ENCODE data around the gene RPSA.
"Not testable (repeated sequence)": the region's sequence is repeated elsewhere in the genome, so short reads cannot be mapped to it uniquely, and the experiment has no call there.

The RPSA gene

DNA sequence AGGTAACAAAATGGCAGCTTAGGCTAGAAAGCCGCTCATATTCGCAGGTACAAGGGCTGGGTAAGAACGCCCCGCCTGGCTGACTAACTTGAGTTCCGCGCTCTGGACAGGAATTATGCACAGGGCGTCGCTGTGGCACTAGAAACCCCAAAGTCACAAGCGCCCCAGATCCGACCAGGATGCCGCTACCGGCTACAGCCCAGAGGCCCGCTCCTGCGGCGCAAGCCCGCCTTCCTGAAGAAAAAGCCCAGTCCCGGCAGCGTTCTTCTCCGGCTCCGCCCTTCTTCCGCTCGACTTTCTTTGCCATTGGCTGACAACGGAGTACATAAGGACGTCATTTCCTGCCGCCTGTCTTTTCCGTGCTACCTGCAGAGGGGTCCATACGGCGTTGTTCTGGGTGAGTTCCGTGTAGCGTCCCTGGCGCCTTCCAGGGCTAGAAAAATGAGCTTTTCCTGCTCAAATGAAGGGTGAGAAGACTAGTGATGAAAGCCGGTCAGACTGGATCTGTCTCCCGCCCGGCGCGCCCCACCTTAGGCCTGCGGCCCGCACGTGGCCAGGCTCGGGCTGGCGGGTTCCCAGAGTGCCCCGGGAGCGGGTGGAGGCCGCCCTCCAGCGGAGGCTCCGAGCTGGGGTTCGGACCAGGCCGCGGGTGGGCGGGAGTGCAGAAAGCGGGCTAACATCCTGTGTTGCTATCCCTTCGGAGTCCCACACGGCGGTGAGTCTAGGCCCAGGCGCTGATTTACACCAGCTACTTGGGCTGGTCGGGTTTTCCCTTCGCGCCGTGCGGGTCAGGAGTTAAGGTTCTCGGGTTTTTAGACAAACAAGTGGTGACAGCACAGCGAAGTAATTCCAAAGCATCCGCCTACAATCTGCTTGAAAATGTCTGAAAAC is at the start of gene RPSA:
RPSA (plus strand) TSS at position 353 of the 891 bp plus-strand sequence. CDS start 934 bp downstream, outside the sequence.
- peak; percentile 78 to 94 (median 87) for DNase-seq (ENCODE audit: low read depth in 3 of 3)

DNA sequence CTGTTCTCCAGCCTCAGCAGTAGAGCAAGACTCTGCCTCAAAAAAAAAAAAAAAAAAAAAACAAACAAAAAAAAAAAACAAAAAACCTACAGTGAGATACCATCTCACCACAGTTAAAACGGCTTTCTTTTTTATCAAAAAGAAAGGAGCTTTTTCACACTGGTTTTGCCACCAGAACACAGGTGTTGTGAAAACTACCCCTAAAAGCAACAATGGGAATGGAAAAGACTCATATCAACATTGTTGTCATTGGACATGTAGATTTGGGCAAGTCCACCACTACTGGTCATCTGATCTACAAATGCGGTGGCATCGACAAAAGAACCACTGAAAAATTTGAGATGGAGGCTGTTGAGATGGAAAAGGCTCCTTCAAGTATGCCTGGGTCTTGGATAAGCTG is 48.2 kb upstream of the RPSA start:
- DNase-seq (ENCODE audit: low read depth in 3 of 3) = no peak

- DNase-seq (ENCODE audit: low read depth in 3 of 3) = no peak
These were observed 45.1 kb upstream of the RPSA start for GRCh38 chr3:39361252-39361927.

DNA sequence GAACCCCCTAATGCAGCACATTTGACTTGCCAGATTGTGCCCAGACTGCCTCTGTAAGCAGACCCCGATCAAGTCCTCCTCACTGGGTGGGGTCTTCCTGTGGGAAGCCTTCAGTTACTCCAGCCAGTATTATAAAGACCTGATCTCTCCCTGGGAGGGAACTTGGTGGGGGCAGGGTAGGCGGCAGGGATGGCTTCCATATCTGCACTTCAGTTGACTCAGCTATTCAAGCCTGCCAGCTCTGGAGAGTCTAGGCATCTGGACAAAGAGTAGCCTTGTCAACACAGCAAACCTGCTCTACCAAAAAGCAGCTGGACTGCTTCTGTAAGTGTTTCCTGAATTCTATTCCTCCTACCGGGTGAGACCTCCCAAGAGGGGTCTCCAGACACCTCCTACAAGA is 44.3 kb upstream of the RPSA start:
- DNase-seq (ENCODE audit: low read depth in 3 of 3) = no peak

- no peak for DNase-seq (ENCODE audit: low read depth in 3 of 3)
These were observed 43.7 kb upstream of the RPSA start for GRCh38 chr3:39362812-39363211.

DNA sequence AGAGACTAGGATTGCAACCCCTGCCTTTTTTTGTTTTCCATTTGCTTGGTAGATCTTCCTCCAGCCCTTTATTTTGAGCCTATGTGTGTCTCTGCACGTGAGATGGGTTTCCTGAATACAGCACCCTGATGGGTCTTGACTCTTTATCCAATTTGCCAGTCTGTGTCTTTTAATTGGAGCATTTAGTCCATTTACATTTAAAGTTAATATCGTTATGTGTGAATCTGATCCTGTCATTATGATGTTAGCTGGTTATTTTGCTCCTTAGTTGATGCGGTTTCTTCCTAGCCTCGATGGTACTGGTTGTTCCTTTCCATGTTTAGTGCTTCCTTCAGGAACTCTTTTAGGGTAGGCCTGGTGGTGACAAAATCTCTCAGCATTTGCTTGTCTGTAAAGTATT is 36.1 kb upstream of the RPSA start:
- not testable (repeated sequence) for DNase-seq (ENCODE audit: low read depth in 3 of 3)

DNA sequence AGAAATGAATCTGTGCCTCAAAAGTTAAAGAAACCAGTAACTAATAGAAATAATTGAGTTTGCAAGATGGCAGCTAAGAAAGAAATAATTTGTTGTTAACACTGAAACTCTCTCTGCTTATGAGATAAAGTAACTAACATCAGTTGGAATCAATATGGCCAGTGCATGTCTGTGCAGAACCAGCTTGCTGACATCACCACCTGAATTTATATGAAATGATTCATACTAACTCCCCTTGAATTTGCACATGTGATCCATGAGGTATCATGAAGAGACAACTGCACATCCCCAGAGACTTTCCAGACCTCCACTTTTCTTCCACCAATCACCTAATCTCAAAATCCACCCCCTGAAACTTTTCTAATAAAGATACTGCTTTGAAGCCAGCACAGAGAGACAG is 33.7 kb upstream of the RPSA start:
- DNase-seq (ENCODE audit: low read depth in 3 of 3) = no peak

DNA sequence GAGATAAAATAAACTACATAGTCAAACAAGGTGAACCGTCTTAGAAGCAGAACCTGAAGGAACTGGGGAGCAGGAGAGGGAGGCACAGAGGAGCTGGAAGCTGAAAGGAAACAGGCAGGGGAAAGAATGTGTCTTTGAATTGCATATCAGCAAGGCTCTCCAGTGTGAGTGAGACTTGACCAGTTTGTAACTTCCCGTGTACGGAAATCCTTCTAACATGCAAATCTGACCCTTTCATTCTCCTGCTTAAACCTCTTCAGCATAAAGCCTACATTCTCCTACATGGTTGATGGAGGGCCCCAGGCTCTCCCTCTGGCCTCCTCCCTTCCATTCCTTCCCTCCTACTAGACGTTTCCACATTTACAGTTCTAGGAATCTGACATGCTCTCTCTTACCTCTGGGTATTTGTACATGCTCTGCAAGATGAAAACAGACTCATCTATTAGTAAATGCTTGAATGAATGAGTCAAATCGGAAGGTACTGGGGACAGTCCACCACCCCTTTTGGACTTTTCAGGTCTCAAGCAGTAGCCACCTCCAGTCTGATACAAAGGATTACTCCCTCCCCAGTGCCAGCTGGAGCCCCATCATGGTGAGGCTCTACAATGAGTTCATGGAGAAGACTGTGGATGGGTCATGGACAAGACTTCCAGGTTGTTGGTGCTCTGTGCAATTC is 29.4 kb upstream of the RPSA start:
- no peak for DNase-seq (ENCODE audit: low read depth in 3 of 3)

DNA sequence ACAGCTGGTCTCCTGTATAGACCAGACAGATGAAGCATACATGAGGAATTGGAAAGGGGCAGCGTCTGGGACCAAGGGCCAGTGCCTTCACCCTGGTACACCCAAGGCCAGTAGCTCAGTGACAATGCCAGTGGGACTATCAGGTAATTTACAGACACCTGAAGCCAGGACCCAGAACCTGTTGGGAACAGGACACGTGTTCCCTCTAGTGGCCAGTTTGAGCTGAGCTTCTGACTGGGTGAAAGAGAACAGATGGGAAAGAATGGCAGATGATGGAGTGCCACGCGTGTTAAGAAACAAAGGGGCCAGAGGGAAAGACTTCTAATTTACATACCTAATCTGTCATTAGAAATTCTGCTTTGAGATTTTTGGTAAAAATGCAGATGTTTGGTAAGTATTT is 28.4 kb upstream of the RPSA start:
- peak in 2 of 3 experiments; percentile 31 to 39 for DNase-seq (ENCODE audit: low read depth in 3 of 3)

DNA sequence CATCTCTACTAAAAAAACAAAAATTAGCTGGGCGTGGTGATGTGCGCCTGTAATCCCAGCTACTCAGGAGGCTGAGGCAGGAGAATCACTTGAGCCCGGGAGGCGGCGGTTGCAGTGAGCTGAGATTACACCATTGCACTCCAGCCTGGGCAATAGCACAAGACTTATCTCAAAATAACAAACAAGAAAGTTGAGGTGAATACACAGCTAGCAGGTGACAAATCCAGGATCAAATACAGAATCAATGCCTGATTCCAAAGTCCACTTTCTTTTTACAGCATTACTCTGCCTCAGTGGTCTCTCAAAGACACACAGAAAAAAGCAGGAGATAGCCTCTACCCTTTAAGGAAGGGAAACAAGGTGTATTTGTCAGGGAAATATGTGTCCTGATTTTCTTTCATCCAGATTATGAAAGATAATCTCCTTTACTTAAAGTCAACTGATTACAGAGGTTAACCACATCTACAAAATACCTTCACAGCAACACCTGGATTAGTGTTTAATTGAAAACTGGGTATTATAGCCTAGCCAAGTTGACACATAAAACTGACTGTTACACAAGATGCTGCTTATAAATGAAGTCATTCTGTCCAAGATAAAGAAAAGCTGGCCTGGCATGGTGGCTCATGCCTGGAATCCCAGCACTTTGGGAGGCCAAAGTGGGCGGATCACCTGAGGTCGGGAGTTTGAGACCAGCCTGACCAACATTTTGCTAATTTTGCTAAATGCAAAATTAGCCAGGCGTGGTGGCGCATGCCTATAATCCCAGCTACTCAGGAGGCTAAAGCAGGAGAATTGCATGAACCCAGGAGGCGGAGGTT is 27.4 kb upstream of the RPSA start:
- DNase-seq (ENCODE audit: low read depth in 3 of 3) = no peak

- no peak for DNase-seq (ENCODE audit: low read depth in 3 of 3)
These were observed 26.8 kb upstream of the RPSA start for GRCh38 chr3:39379778-39380155.

GRCh38 chr3:39381432-39381831 is 25.1 kb upstream of the RPSA start:
- no peak for DNase-seq (ENCODE audit: low read depth in 3 of 3)

DNA sequence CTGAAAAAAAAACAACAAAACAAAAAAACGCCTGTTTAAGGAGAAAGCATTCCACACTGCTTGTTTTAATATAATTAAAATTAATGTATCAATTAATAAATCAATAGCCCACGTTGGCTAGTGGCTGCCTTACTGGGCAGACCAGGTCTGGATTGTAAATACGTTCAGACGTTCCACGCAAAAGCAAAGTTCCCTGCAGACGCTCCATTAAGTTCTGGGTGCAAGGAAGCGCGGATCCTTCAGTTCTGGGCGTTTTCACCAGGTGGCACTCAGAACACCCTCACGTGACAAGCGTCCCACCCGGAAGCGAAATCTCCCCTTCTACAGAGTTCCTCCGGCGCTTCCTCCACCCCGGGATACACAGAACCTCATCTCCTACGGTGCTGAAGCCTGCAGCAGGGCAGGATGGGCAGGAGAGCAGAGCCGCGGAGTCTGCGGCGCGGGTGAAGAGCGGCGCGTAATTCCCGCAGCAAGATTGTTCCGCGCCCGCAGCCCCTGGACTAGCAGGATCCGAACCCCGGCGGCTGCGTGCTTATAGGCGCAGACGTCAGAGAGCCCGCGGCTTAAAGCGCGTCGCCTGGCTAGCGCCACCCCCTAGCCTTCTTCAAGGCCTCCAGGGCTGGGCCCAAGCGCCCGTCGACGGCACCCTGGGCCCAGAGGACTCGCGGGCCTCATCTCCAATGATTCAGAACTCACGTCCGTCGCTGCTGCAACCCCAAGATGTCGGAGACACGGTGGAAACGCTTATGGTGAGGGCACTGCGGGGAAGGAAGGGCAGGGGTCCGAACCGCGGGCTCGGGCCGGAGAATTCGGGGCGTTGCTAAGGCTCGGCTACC is 23.3 kb upstream of the RPSA start, which contains the start of gene SLC25A38:
SLC25A38 (plus strand) TSS at position 326 of the 836 bp plus-strand sequence; CDS start at position 681, 355 bp downstream.
- DNase-seq (ENCODE audit: low read depth in 3 of 3) = peak; percentile 58 to 66 (median 63)

DNA sequence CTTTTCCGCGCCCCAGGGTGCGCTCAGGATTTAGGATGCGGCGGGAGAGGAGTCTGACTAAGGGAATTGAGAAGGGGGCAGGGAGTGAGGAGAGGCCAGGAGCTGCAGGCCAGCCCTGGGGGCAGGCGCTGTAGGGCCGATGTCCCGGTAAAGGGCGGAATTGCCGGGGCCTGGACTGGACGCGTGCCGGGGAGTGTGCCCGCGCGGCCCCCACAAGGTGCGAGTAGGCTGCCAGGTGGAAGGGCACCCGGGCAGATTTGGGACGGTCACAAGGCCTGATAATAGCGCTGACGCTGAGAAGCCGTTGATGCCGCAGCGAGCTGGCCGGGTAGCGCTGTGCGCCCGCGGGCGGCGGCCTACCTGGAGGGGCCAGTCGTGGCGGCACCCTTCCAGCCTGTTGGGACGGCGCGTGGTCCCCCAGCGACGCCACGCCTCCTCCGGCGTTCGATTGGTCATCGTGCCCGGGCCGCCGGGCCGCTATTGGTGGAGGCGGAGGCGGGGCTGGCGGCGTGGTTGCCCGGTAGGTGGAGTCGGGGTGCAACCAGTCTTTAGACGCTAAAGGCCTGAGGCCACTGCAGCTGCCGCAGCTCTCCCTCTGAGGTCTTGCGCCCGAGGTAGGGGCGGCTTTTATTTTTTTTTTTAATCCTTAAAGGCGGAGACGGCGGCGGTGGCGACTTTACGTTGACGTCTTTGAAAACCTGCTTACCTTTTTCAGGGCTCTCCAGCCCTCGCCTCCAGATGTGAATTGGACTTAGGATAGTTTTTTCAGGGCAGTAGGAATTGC is 22.4 kb upstream of the RPSA start:
- DNase-seq (ENCODE audit: low read depth in 3 of 3) = peak; percentile 89 to 95 (median 89)

- no peak for DNase-seq (ENCODE audit: low read depth in 3 of 3)
These were observed 21.9 kb upstream of the RPSA start for GRCh38 chr3:39384665-39385000.

- no peak for DNase-seq (ENCODE audit: low read depth in 3 of 3)
These were observed 20.9 kb upstream of the RPSA start for GRCh38 chr3:39385456-39386090.

DNA sequence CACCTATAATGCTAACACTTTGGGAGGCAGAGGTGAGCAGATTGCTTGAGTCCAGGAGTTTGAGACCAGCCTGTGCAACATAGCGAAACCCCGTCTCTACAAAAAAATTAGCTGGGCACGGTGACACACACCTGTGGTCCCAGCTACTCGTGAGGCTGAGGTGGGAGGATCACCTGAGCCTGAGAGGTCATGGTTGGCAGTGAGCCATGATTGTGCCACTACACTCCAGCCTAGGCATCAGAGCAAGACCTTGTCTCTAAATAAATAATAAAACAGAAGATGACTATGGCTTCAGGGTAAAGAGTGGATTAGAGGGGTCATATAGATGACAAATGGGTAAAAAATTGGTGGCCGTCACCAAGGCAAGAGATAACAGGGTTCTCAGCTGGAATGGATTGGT is 20.2 kb upstream of the RPSA start:
- no peak for DNase-seq (ENCODE audit: low read depth in 3 of 3)

DNA sequence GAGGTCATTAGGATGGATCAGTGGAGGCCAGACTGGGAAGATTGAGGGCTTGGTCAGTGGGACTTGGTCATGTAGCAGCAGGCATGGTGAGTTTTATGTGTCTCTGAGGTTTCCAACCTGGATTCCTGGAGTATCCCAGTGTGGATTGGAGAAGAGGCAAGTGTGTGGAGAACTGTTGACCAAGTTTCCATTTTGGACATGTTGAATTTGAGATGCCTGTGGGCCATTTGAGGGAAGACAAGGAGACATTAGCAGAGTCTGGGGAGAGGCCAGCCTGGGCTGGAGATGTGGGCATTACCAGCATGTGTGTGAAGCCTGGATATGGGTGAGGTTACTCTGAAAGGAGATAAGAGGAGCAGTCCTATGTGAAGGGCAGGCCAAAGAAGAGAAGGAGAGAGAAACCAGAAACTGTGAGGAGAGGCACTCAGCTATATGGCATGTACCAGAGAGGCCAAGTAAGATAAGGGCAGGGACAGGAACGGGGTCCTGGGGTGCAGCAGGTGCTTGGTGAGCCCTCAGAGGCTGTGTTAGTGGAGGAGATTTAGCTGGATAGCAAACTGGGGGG is 19.0 kb upstream of the RPSA start:
- no peak for DNase-seq (ENCODE audit: low read depth in 3 of 3)

DNA sequence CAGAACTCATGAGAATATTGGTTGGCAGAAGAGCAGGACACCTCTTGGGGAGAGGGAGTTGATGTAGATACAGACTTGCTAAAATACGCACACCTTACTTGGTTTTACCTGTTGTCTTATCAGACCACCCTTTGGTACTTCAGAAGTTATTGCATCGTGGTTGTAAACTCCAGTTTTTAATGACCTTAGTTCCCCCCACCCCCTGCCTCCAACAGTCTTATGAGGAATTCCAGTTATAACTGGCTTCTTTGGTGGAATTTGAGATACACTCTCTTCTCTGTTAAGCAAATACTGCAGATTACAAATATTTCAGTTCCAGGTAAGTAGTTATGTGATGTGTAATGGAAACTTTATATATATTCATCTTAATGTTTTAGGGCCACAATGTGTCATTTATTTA is 18.4 kb upstream of the RPSA start:
- no peak for DNase-seq (ENCODE audit: low read depth in 3 of 3)
